Kidney (tissue), 14 donors: ENCODE data around the gene PMIS2. TPM values are rescaled to one million over a fixed set of nuclear protein-coding genes. Genes with fewer than 3 reads are reported as not detected.

ENCODE experiments used
- DNase-seq, 5 donors: peaks; one replicate each; pipeline ENCODE4 v3.0.0-alpha.2; 2013 to 2020
- FAIRE-seq: peaks from 2 replicates; lab custom pipeline; 2012; peaks lifted over from hg19 to GRCh38; lab: Jason Lieb, UNC
- H3K27ac ChIP-seq, 2 donors: one replicate each; pipeline ENCODE4 v1.7.0; 2013; ENCODE audit warnings: low read depth in 2 of 2, low read length in 2 of 2, inconsistent platforms in 1 of 2
- H3K27me3 ChIP-seq: one replicate; pipeline ENCODE4 v1.7.1; 2013; ENCODE audit warnings: low read length, inconsistent platforms; ENCODE audit not compliant: control insufficient read depth, insufficient read depth
- H3K36me3 ChIP-seq, 3 donors: one replicate each; pipeline versions ENCODE4 v1.7.0 to v1.7.1; 2013; ENCODE audit warnings: low read length in 3 of 3, control low read depth in 1 of 3, inconsistent platforms in 1 of 3; ENCODE audit not compliant: insufficient read depth in 3 of 3, control insufficient read depth in 2 of 3
- H3K4me1 ChIP-seq, 3 donors: one replicate each; pipeline versions ENCODE4 v1.7.0 to v1.7.1; 2013; ENCODE audit warnings: low read length in 3 of 3, inconsistent platforms in 1 of 3, low read depth in 1 of 3; ENCODE audit not compliant: control insufficient read depth in 2 of 3, insufficient read depth in 2 of 3
- H3K4me3 ChIP-seq, 3 donors: one replicate each; pipeline versions ENCODE4 v1.7.0 to v1.8.1; 2013; ENCODE audit warnings: low read length in 3 of 3, control low read depth in 1 of 3, inconsistent platforms in 1 of 3
- H3K9ac ChIP-seq, 3 donors: one replicate each; pipeline versions ENCODE4 v1.7.0 to v1.7.1; 2013; ENCODE audit warnings: low read length in 3 of 3, control low read depth in 1 of 3, inconsistent platforms in 1 of 3
- H3K9me3 ChIP-seq, 3 donors: one replicate each; pipeline versions ENCODE4 v1.7.0 to v1.7.1; 2013; ENCODE audit warnings: low read length in 3 of 3, control low read depth in 1 of 3, inconsistent platforms in 1 of 3; ENCODE audit not compliant: control insufficient read depth in 2 of 3, insufficient read depth in 1 of 3
- intact Hi-C: fragments of 100-400 bp; cut with DNase I; formaldehyde crosslinking; loops from one replicate; pipeline ENCODE4 v1.11.1; 2022
- polyA plus RNA-seq: library from polyadenylated mRNA; stranded (reverse); fragments of 350-450 nt; fragmentation: Illumina TruSeq; extraction: RNeasy Lipid Tissue Mini Kit (QIAGEN cat#74804); gene quantifications from one replicate; pipeline ENCODE4 v1.2.3, GENCODE V29; 2014; ENCODE audit warnings: low read depth, low replicate concordance; ENCODE audit not compliant: insufficient read depth
- total RNA-seq: library from RNA; stranded (reverse); fragmentation: NEBNext Ultra II Directional; extraction: Animal tissue kit (Norgen Biotek cat#: 25700); gene quantifications from one replicate; pipeline ENCODE4 v1.2.1, GENCODE V29; 2021
- TF ChIP-seq, protein P1 (sequence below): IDR thresholded peaks from 3 replicates; pipeline ENCODE4 v1.5.1; 2012; ENCODE audit warnings: mild to moderate bottlenecking, moderate library complexity, borderline replicate concordance; ENCODE audit not compliant: insufficient read depth; ENCODE audit errors: extremely low read depth
- donor health status: control.
- donor health status: control.
- donor health status: control.
- donor health status: control.
- donor health status: control.
- donor health status: DM: yes; HTN: yes; CAD: no.
- donor health status: Normal renal cell carcinoma (clear cell type).

The PMIS2 gene
- total and polyA plus RNA-seq, 2 donors from 2014 or later: not detected

DNA sequence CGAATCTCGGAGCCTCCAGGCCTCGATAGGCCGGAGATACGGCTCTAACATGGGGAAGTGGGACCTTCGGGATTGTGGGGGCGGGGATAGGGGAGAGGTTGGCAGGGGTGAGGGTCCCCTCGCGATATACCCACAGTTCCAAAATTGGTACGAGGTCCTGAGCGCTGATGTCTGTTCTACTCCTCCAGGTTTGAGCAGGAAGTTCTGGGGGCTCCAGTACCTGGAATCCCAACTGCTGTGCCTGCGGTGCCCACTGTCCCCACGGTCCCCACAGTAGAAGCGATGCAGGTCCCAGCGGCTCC is 43.3 kb downstream of the PMIS2 start:
- H3K9ac ChIP-seq: peak overlapping the region; percentile 65 to 98 (median 75)
- FAIRE-seq: no peak
- H3K9me3 ChIP-seq: no peaks in the 10 kb centered on the region
- TF ChIP-seq, protein P1, sequence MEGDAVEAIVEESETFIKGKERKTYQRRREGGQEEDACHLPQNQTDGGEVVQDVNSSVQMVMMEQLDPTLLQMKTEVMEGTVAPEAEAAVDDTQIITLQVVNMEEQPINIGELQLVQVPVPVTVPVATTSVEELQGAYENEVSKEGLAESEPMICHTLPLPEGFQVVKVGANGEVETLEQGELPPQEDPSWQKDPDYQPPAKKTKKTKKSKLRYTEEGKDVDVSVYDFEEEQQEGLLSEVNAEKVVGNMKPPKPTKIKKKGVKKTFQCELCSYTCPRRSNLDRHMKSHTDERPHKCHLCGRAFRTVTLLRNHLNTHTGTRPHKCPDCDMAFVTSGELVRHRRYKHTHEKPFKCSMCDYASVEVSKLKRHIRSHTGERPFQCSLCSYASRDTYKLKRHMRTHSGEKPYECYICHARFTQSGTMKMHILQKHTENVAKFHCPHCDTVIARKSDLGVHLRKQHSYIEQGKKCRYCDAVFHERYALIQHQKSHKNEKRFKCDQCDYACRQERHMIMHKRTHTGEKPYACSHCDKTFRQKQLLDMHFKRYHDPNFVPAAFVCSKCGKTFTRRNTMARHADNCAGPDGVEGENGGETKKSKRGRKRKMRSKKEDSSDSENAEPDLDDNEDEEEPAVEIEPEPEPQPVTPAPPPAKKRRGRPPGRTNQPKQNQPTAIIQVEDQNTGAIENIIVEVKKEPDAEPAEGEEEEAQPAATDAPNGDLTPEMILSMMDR: no peak
- intact Hi-C loops: no loop called here
- DNase-seq: no peak
- H3K4me1 ChIP-seq: peaks cover 0 to 5% (median 4%) of the 10 kb centered on the region in 3 donors
- H3K36me3 ChIP-seq: peaks cover 2 to 30% (median 25%) of the 10 kb centered on the region in 3 donors
- peak overlapping the region; percentile 72 to 97 (median 84) for H3K4me3 ChIP-seq
- H3K27me3 ChIP-seq: no peaks in the 10 kb centered on the region
- peak overlapping the region; percentile 71 to 73 for H3K27ac ChIP-seq

DNA sequence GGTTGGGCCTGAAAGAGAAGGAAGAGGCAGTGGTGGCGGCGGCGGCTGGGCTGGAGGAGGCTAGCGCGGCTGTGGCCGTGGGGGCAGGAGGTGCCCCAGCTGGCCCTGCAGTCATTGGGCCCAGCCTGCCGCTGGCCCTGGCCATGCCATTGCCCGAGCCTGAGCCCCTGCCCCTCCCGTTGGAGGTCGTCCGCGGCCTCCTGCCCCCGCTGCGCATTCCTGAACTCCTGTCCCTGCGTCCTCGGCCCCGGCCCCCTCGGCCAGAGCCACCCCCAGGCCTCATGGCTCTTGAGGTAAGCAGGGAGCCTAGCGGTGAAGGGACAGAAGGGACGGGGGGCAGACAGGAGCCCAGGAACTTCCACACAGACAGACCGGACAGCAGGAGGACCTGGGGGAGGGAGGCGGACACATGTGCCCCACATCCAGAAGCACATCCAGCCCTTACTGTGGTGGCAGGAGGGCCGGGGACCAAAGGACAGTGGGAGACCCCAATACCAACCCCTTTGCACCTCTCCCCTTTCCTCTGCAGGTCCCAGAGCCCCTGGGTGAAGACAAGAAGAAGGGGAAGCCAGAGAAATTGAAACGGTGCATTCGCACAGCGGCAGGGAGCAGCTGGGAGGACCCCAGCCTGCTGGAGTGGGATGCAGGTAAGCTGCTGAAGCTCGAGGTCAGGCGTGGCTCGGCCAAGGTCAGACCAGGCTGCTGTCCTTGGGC is 47.9 kb downstream of the PMIS2 start:
- H3K9ac ChIP-seq: no peak overlapping the region
- FAIRE-seq (no peak), DNase-seq (no peak)
- intact Hi-C loops: no loop called here
- H3K27me3 ChIP-seq: no peaks in the 10 kb centered on the region
- H3K9me3 ChIP-seq: no peaks in the 10 kb centered on the region
- no peak overlapping the region for H3K4me3 ChIP-seq
- TF ChIP-seq, protein P1: no peak
- peaks cover 2 to 42% (median 41%) of the 10 kb centered on the region in 3 donors for H3K36me3 ChIP-seq
- peaks cover 0 to 5% (median 4%) of the 10 kb centered on the region in 3 donors for H3K4me1 ChIP-seq
- H3K27ac ChIP-seq: no peak overlapping the region

DNA sequence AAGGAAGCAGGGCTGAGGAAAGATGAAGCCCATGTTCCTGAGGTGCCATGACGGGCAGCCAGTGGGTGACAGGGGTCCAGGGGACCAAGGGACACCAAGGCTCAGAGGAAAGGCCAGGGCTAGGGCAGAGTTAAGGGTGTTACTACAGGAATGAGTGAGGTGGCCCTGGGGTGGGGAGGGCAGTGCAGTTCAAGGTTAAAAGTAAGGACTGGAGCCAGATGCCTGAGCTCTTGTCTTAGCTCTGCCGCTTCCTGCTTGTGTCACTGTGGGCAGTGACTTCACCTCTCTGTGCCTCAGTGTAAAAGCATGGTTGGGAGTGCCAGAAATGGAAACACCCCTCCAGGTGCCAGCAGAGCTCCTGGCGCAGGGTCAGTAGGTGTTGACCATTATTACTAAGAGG is 50.7 kb downstream of the PMIS2 start:
- no peaks in the 10 kb centered on the region for H3K9me3 ChIP-seq
- FAIRE-seq: no peak
- no peak overlapping the region for H3K27ac ChIP-seq
- no peaks in the 10 kb centered on the region for H3K27me3 ChIP-seq
- H3K4me1 ChIP-seq: no peaks in the 10 kb centered on the region
- peaks cover 0 to 31% (median 30%) of the 10 kb centered on the region in 3 donors for H3K36me3 ChIP-seq
- no peak overlapping the region for H3K4me3 ChIP-seq
- TF ChIP-seq, protein P1: no peak
- no peak overlapping the region for H3K9ac ChIP-seq
- DNase-seq: no peak
- intact Hi-C loops: no loop called here

Other genes starting within 250 kb of the PMIS2 start
- gene FFAR1, start 238.3 kb upstream of the PMIS2 start, total RNA-seq: not detected
- gene FFAR1, start 238.3 kb upstream of the PMIS2 start, polyA plus RNA-seq: not detected
- not detected for gene FFAR3, start 227.7 kb upstream of the PMIS2 start, total RNA-seq
- not detected for gene FFAR3, start 227.7 kb upstream of the PMIS2 start, polyA plus RNA-seq
- gene GPR42, start 215.1 kb upstream of the PMIS2 start, total RNA-seq: not detected
- not detected for gene GPR42, start 215.1 kb upstream of the PMIS2 start, polyA plus RNA-seq
- gene FFAR2, start 137.9 kb upstream of the PMIS2 start, total RNA-seq: 0.22 TPM
- not detected for gene FFAR2, start 137.9 kb upstream of the PMIS2 start, polyA plus RNA-seq
- not detected for gene KRTDAP, start 95.7 kb upstream of the PMIS2 start, total RNA-seq
- gene KRTDAP, start 95.7 kb upstream of the PMIS2 start, polyA plus RNA-seq: not detected
- gene DMKN, start 72.5 kb upstream of the PMIS2 start, total RNA-seq: 150 TPM
- 137 TPM for gene DMKN, start 72.5 kb upstream of the PMIS2 start, polyA plus RNA-seq
- gene SBSN, start 57.9 kb upstream of the PMIS2 start, total RNA-seq: not detected
- gene SBSN, start 57.9 kb upstream of the PMIS2 start, polyA plus RNA-seq: not detected
- gene GAPDHS, start 52.7 kb upstream of the PMIS2 start, total RNA-seq: not detected
- not detected for gene GAPDHS, start 52.7 kb upstream of the PMIS2 start, polyA plus RNA-seq
- 76.9 TPM for gene TMEM147, start 40.5 kb upstream of the PMIS2 start, total RNA-seq
- gene TMEM147, start 40.5 kb upstream of the PMIS2 start, polyA plus RNA-seq: 233 TPM
- gene ATP4A, start 22.5 kb upstream of the PMIS2 start, total RNA-seq: not detected
- gene ATP4A, start 22.5 kb upstream of the PMIS2 start, polyA plus RNA-seq: not detected
- gene HAUS5, start 26.6 kb downstream of the PMIS2 start, total RNA-seq: 15.9 TPM
- 6.8 TPM for gene HAUS5, start 26.6 kb downstream of the PMIS2 start, polyA plus RNA-seq
- 77.6 TPM for gene RBM42, start 42.9 kb downstream of the PMIS2 start, total RNA-seq
- 78.1 TPM for gene RBM42, start 42.9 kb downstream of the PMIS2 start, polyA plus RNA-seq
- 0.38 TPM for gene ETV2, start 55.6 kb downstream of the PMIS2 start, total RNA-seq
- gene ETV2, start 55.6 kb downstream of the PMIS2 start, polyA plus RNA-seq: 3.3 TPM
- gene COX6B1, start 62.1 kb downstream of the PMIS2 start, total RNA-seq: 323 TPM
- 1,951 TPM for gene COX6B1, start 62.1 kb downstream of the PMIS2 start, polyA plus RNA-seq
- not detected for gene UPK1A, start 80.3 kb downstream of the PMIS2 start, total RNA-seq
- gene UPK1A, start 80.3 kb downstream of the PMIS2 start, polyA plus RNA-seq: 0.32 TPM
- gene ZBTB32, start 118.4 kb downstream of the PMIS2 start, total RNA-seq: 1.8 TPM
- not detected for gene ZBTB32, start 118.4 kb downstream of the PMIS2 start, polyA plus RNA-seq
- 40.8 TPM for gene KMT2B, start 131.8 kb downstream of the PMIS2 start, total RNA-seq
- gene KMT2B, start 131.8 kb downstream of the PMIS2 start, polyA plus RNA-seq: 14.8 TPM
- 22.3 TPM for gene IGFLR1, start 156.3 kb downstream of the PMIS2 start, total RNA-seq
- gene IGFLR1, start 156.3 kb downstream of the PMIS2 start, polyA plus RNA-seq: 26.0 TPM
- 27.4 TPM for gene U2AF1L4, start 159.2 kb downstream of the PMIS2 start, total RNA-seq
- gene U2AF1L4, start 159.2 kb downstream of the PMIS2 start, polyA plus RNA-seq: 47.7 TPM
- 84.0 TPM for gene PSENEN, start 159.5 kb downstream of the PMIS2 start, total RNA-seq
- gene PSENEN, start 159.5 kb downstream of the PMIS2 start, polyA plus RNA-seq: 185 TPM
- gene LIN37, start 162.4 kb downstream of the PMIS2 start, total RNA-seq: 11.2 TPM
- gene LIN37, start 162.4 kb downstream of the PMIS2 start, polyA plus RNA-seq: 11.4 TPM
- 64.3 TPM for gene HSPB6, start 170.9 kb downstream of the PMIS2 start, total RNA-seq
- 53.1 TPM for gene HSPB6, start 170.9 kb downstream of the PMIS2 start, polyA plus RNA-seq
- gene PROSER3, start 172.0 kb downstream of the PMIS2 start, total RNA-seq: 34.9 TPM
- 2.8 TPM for gene PROSER3, start 172.0 kb downstream of the PMIS2 start, polyA plus RNA-seq
- 18.5 TPM for gene ARHGAP33, start 189.4 kb downstream of the PMIS2 start, total RNA-seq
- 5.6 TPM for gene ARHGAP33, start 189.4 kb downstream of the PMIS2 start, polyA plus RNA-seq
- 9.0 TPM for gene PRODH2, start 226.7 kb downstream of the PMIS2 start, total RNA-seq
- gene PRODH2, start 226.7 kb downstream of the PMIS2 start, polyA plus RNA-seq: 409 TPM